Measurements from ENCODE around the gene FAM163B.

FAM163B gene

DNA sequence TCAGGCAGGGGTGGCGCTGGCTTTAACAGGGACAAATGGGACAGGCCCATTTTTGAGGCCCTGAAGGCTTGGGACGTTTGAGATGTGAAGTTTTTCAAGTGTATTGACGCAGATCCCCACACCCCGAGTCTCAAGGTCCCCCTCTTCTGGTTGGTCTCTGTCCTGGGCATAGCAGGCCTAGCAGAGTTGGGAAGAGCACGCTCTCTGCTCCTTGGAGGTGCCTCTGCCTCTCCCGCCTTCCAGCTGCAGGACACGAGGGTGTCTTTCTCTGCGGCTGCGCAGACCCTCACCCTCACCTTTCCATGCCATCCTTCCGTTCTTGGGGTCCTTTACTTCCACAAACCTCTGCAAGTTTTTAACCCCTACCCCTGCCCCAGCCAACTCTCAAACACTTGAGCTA is 56.1 kb downstream of the FAM163B start:
- DNase-seq: no peak
- TF ChIP-seq, protein P1, sequence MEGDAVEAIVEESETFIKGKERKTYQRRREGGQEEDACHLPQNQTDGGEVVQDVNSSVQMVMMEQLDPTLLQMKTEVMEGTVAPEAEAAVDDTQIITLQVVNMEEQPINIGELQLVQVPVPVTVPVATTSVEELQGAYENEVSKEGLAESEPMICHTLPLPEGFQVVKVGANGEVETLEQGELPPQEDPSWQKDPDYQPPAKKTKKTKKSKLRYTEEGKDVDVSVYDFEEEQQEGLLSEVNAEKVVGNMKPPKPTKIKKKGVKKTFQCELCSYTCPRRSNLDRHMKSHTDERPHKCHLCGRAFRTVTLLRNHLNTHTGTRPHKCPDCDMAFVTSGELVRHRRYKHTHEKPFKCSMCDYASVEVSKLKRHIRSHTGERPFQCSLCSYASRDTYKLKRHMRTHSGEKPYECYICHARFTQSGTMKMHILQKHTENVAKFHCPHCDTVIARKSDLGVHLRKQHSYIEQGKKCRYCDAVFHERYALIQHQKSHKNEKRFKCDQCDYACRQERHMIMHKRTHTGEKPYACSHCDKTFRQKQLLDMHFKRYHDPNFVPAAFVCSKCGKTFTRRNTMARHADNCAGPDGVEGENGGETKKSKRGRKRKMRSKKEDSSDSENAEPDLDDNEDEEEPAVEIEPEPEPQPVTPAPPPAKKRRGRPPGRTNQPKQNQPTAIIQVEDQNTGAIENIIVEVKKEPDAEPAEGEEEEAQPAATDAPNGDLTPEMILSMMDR (IDR thresholded peaks at IDR 0.05; ENCODE audit: low read depth, low read length): no peak
- Histone ChIP-seq H3K4me3 (ENCODE audit: low read depth, low read length) (no peak overlapping the region), H3K4me1 (peaks cover 17% of the 10 kb centered on the region), H3K36me3 (peaks cover 15% of the 10 kb centered on the region), H3K9me3 (no peaks in the 10 kb centered on the region), H3K27me3 (no peaks in the 10 kb centered on the region)

DNA sequence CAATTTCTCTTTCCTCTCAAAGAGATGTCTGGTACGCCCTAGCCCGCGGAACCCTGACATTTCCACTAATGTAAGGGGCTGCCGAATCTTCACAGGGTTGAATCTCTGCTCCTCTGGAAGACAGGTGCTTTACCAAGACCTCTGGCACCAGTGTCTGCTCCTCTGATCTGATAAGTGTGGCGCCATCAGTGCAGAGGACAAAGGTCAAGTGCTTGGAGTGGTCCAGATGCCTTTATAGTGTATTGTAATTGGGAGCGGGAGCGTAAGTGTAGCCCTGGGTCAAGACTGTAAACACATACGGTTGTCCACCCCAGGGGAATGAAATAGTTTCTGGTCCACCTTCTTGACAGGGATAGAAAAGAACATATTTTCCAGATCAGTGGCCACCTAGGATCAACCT is 57.0 kb downstream of the FAM163B start:
- H3K36me3 ChIP-seq: peaks cover 15% of the 10 kb centered on the region
- H3K4me3 ChIP-seq (ENCODE audit: low read depth, low read length): no peak overlapping the region
- no peak for DNase-seq
- TF ChIP-seq, protein P1 (IDR thresholded peaks at IDR 0.05; ENCODE audit: low read depth, low read length): no peak
- H3K4me1 ChIP-seq: peaks cover 8% of the 10 kb centered on the region
- H3K9me3 ChIP-seq: no peaks in the 10 kb centered on the region
- H3K27me3 ChIP-seq: no peaks in the 10 kb centered on the region

DNA sequence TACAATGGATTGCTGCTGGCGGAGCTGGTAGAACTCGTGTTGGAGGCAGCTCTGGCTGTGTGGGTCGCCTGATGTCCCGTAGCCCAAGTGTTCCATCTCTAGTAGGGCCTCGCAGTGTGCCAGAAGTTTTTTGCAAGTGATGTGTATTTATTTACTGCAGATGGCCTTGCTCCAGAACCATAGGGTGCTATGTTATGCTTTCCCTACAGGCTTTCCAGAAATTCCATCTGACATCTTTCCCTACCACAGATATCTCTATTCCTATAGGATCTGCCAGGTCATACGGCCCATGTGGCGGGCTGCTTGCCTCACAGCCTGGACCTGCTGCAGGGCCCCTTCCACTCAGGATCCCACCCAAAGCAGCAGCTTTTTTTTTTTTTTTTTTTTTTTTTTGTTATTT is 57.7 kb downstream of the FAM163B start:
- peaks cover under 1% of the 10 kb centered on the region for H3K4me1 ChIP-seq
- H3K9me3 ChIP-seq: no peaks in the 10 kb centered on the region
- TF ChIP-seq, protein P1 (IDR thresholded peaks at IDR 0.05; ENCODE audit: low read depth, low read length): no peak
- peaks cover 17% of the 10 kb centered on the region for H3K36me3 ChIP-seq
- DNase-seq: no peak
- H3K4me3 ChIP-seq (ENCODE audit: low read depth, low read length): no peak overlapping the region
- H3K27me3 ChIP-seq: no peaks in the 10 kb centered on the region

DNA sequence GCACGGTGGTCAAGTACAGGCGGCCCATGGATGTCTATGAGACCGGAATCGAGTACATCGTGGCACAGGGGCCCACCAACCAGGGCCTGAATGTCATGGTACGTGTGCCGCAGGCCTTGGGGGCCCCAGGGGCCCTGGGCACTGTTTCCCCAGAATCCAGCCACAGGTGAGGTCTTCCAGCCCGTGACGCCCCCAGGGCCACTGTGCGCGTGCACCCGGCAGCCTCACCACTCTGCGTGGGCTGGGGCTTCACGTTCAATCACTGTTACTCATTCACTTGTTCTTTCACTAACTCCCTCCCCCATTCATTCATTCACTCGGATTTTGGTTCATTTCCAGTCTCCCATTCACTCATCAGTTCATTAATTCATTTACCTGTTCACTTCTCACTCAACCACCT is 62.1 kb downstream of the FAM163B start:
- peaks cover 6% of the 10 kb centered on the region; the same call in 1 of the 2 replicates for H3K36me3 ChIP-seq
- no peak for DNase-seq
- no peak overlapping the region for H3K4me3 ChIP-seq (ENCODE audit: low read depth, low read length)
- TF ChIP-seq, protein P1 (IDR thresholded peaks at IDR 0.05; ENCODE audit: low read depth, low read length): no peak
- no peaks in the 10 kb centered on the region for H3K9me3 ChIP-seq
- no peaks in the 10 kb centered on the region for H3K27me3 ChIP-seq
- peaks cover 23% of the 10 kb centered on the region for H3K4me1 ChIP-seq

DNA sequence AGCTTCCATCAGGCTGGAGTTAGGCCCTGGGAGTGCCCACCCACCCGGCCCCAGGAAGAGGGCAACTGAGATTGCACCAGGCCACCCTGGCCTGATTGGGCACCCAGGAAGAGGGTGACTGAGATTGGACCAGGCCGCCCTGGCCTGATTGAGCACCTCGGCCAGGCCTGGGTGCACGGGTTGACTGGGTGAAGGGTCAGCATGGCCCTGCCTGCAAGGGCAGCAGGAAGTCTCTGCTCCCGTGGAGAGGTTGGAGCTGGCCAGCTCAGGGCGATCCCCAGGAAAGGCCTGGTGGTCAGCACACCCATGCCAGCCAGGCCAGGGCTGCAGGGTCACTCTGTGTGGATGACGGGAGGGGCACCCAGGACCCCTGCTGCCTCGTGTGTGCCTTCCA is 62.9 kb downstream of the FAM163B start:
- TF ChIP-seq, protein P1 (IDR thresholded peaks at IDR 0.05; ENCODE audit: low read depth, low read length): no peak
- H3K9me3 ChIP-seq: no peaks in the 10 kb centered on the region
- H3K4me1 ChIP-seq: peaks cover 23% of the 10 kb centered on the region
- peaks cover 6% of the 10 kb centered on the region; the same call in 1 of the 2 replicates for H3K36me3 ChIP-seq
- H3K27me3 ChIP-seq: no peaks in the 10 kb centered on the region
- H3K4me3 ChIP-seq (ENCODE audit: low read depth, low read length): no peak overlapping the region
- DNase-seq: no peak

DNA sequence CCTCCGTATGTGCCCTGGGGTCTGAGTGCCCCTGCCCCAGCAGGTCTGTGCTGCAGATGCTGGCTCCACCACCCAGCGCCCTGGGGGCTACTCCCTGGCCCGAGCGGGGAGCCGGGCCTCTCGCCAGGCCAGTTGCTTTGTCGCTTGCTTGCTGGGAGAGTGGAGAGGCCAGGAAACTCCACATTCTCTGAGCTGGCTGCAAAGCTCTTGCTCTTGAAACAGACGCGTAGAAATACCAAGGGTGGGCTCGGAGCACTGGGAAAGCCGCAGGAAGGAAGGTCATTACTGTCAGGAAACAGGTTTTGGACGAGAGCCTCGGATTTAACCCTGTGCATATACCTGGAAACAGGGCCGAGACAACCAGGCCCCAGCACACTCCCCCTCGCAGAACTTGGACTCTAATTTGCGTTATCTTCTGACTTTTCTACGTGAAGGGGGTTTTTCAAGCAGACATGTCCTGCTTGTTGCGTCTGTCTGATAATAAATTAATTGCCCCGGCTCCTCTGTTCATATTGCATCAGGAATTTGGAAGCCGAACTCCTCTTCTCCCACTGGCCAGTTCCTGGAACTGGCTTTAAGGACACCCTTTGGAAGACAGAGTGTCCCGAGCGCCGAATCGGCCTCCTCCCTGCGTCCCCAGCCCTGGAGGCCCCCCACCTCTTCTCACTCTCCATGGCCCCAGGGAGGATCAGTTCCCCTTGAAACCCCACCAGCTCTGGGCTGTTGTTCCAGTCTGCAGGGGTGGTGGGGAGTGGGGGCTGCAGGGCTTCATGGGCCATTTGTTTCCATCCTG is 63.5 kb downstream of the FAM163B start:
- peaks cover 23% of the 10 kb centered on the region for H3K4me1 ChIP-seq
- H3K4me3 ChIP-seq (ENCODE audit: low read depth, low read length): no peak overlapping the region
- peak; percentile 50 for DNase-seq
- TF ChIP-seq, protein P1 (IDR thresholded peaks at IDR 0.05; ENCODE audit: low read depth, low read length): no peak
- H3K36me3 ChIP-seq: peaks cover 6% of the 10 kb centered on the region; the same call in 1 of the 2 replicates
- H3K27me3 ChIP-seq: no peaks in the 10 kb centered on the region
- H3K9me3 ChIP-seq: no peaks in the 10 kb centered on the region
